ENCODE measurements around the gene MYF6. TPM values are rescaled to one million over a fixed set of nuclear protein-coding genes. Genes with fewer than 3 reads are reported as not detected.

MYF6 gene
- total RNA-seq, 2 donors from 2014 or later = not detected

DNA sequence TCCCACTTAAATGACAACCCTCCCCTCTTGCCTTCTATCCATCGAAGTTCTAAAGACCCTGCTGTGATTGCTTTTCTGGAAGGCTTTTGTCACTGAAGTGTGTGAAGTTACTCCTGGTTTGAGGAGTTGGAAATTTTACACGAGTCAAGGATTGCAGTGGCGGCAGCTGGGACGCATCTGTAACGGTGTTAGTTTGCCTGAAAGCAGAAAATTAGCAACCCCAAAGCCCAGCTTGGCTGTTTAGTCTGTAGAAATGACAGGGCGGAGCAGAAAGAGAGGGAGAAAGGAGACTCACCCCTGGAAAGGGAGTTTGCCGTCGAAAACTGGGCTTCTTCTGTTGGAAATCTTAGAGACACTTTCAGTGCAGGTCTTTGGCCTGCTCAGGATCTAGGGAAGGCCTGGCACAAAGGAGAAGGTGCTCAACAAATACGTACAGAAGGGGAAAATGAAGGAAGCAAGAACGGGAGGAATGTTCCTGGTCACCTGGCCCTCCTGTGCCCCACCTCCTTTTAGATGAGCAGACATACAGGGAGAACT lies 8.3 kb downstream of the MYF6 start:
- Histone ChIP-seq H3K9me3 (no peaks in the 10 kb centered on the region), H3K4me1 (no peaks in the 10 kb centered on the region), H3K27me3 (no peaks in the 10 kb centered on the region), H3K9ac (ENCODE audit: low read depth in 2 of 2, low read length in 2 of 2) (no peak overlapping the region), H3K36me3 (no peaks in the 10 kb centered on the region), H3K4me3 (no peak overlapping the region), H3K27ac (no peak overlapping the region)
- TF ChIP-seq, protein P1, sequence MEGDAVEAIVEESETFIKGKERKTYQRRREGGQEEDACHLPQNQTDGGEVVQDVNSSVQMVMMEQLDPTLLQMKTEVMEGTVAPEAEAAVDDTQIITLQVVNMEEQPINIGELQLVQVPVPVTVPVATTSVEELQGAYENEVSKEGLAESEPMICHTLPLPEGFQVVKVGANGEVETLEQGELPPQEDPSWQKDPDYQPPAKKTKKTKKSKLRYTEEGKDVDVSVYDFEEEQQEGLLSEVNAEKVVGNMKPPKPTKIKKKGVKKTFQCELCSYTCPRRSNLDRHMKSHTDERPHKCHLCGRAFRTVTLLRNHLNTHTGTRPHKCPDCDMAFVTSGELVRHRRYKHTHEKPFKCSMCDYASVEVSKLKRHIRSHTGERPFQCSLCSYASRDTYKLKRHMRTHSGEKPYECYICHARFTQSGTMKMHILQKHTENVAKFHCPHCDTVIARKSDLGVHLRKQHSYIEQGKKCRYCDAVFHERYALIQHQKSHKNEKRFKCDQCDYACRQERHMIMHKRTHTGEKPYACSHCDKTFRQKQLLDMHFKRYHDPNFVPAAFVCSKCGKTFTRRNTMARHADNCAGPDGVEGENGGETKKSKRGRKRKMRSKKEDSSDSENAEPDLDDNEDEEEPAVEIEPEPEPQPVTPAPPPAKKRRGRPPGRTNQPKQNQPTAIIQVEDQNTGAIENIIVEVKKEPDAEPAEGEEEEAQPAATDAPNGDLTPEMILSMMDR (IDR thresholded peaks at IDR 0.05) = no peak
- no peak for DNase-seq
- intact Hi-C loops (cut with DNase I) = no loop called here

- TF ChIP-seq, protein P1 (IDR thresholded peaks at IDR 0.05) = no peak
- intact Hi-C loops (cut with DNase I) = no loop called here
- DNase-seq = no peak
- H3K36me3 ChIP-seq = no peaks in the 10 kb centered on the region
- H3K4me1 ChIP-seq = no peaks in the 10 kb centered on the region
- no peak within 1 kb of the TSS for H3K27ac ChIP-seq
- H3K9ac ChIP-seq (ENCODE audit: low read depth in 2 of 2, low read length in 2 of 2) = no peak within 1 kb of the TSS
- H3K4me3 ChIP-seq = no peak within 1 kb of the TSS
- no peaks in the 10 kb centered on the region for H3K27me3 ChIP-seq
- H3K9me3 ChIP-seq = no peaks in the 10 kb centered on the region
Measured at GRCh38 chr12:80716696-80717469, 9.4 kb downstream of the MYF6 start, which contains the start of gene MYF5. Gene MYF5 (plus strand): TSS chr12:80716912. CDS start chr12:80717064, 152 bp downstream.

DNA sequence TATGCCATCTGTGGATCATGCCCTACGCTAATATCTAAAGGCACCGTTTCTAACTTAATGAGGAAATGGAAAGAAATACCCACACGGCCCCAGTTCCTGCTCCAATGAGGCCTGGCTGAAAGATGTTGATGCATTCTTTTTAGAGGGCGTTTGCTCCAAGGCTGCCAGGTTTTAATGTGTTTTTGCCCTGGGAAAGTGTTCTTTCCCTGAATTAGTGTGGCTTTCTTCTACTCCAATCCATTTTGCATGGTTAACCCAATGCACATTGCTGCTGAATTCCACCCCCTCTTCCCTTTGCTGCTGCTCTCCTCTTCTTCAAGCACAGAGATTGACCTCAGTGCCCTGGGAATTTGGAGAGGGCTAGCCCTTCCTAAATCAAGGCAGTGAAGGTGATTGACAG lies 10.4 kb downstream of the MYF6 start:
- TF ChIP-seq, protein P1 (IDR thresholded peaks at IDR 0.05) = no peak
- Histone ChIP-seq H3K4me1 (no peaks in the 10 kb centered on the region), H3K4me3 (no peak overlapping the region), H3K9ac (ENCODE audit: low read depth in 2 of 2, low read length in 2 of 2) (no peak overlapping the region), H3K9me3 (no peaks in the 10 kb centered on the region), H3K36me3 (no peaks in the 10 kb centered on the region), H3K27ac (no peak overlapping the region), H3K27me3 (no peaks in the 10 kb centered on the region)
- intact Hi-C loops (cut with DNase I) = no loop called here
- DNase-seq = no peak

GRCh38 chr12:80720516-80720915 lies 13.1 kb downstream of the MYF6 start:
- Histone ChIP-seq H3K4me1 (no peaks in the 10 kb centered on the region), H3K9me3 (no peaks in the 10 kb centered on the region), H3K9ac (ENCODE audit: low read depth in 2 of 2, low read length in 2 of 2) (no peak overlapping the region), H3K36me3 (no peaks in the 10 kb centered on the region), H3K27ac (no peak overlapping the region), H3K4me3 (no peak overlapping the region), H3K27me3 (no peaks in the 10 kb centered on the region)
- TF ChIP-seq, protein P1 (IDR thresholded peaks at IDR 0.05) = no peak
- no peak for DNase-seq
- intact Hi-C loops (cut with DNase I) = no loop called here

DNA sequence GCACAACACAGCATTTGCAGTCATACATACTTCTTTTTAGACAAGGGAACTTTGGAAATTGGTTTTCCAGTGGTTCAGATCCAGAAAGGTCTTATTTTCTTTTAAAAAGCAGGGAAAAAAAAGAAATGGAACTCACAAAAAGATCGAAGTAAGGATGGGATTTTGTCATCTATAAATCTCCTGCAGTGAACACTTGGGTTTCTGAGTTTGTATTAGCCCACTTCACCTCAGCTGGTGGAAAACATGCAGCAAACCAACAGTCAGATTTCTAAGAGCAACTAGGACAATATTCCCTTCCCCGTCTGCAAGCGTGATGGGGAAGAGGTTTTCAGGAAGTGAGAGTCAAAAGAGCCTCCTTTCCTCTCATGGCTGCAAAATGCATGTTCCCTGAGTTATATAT lies 13.9 kb downstream of the MYF6 start:
- intact Hi-C loops (cut with DNase I) = no loop called here
- Histone ChIP-seq H3K4me1 (no peaks in the 10 kb centered on the region), H3K9me3 (no peaks in the 10 kb centered on the region), H3K27ac (no peak overlapping the region), H3K4me3 (no peak overlapping the region), H3K36me3 (no peaks in the 10 kb centered on the region), H3K9ac (ENCODE audit: low read depth in 2 of 2, low read length in 2 of 2) (no peak overlapping the region), H3K27me3 (no peaks in the 10 kb centered on the region)
- no peak for DNase-seq
- TF ChIP-seq, protein P1 (IDR thresholded peaks at IDR 0.05) = no peak
